HL-60 (cell line): Measurements from ENCODE around the gene HYAL2.

ENCODE experiments used
- SPI1 ChIP-seq: IDR thresholded peaks from 2 replicates; pipeline ENCODE4 v1.6.1; 2012; ENCODE audit warnings: low read depth, mild to moderate bottlenecking, borderline replicate concordance
- TF ChIP-seq, protein P1 (sequence below): IDR thresholded peaks from one replicate; pipeline ENCODE4 v1.5.1; 2011; ENCODE audit warnings: low read length, control low read depth, inconsistent platforms; ENCODE audit not compliant: insufficient read depth

GRCh38 chr3:50297896-50298725, 24.4 kb downstream of the HYAL2 start:
- TF ChIP-seq SPI1 = no peak
- TF ChIP-seq, protein P1, sequence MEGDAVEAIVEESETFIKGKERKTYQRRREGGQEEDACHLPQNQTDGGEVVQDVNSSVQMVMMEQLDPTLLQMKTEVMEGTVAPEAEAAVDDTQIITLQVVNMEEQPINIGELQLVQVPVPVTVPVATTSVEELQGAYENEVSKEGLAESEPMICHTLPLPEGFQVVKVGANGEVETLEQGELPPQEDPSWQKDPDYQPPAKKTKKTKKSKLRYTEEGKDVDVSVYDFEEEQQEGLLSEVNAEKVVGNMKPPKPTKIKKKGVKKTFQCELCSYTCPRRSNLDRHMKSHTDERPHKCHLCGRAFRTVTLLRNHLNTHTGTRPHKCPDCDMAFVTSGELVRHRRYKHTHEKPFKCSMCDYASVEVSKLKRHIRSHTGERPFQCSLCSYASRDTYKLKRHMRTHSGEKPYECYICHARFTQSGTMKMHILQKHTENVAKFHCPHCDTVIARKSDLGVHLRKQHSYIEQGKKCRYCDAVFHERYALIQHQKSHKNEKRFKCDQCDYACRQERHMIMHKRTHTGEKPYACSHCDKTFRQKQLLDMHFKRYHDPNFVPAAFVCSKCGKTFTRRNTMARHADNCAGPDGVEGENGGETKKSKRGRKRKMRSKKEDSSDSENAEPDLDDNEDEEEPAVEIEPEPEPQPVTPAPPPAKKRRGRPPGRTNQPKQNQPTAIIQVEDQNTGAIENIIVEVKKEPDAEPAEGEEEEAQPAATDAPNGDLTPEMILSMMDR = no peak
